ENCODE data around the gene AP3M1.

The AP3M1 gene

DNA sequence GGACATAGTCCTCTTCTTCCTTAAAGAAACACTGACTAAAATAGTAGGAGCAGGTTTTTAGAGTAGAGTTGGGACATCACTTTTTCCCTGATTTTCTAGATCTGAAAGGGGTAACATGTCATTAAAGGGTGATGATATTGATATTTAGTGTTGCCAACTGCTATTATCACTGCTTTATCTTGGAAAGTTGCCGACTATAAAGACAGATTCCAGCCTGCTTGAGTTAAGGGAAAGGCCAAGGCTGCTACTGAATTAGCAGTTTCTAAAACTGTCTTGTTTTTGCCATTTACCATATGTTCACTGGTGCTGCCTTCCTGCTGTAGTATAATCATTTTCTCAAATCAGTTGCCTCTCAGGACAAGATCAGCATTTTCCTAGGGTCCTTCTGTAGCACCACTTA, 29.7 kb downstream of the AP3M1 start:
- Histone ChIP-seq H3K9ac (ENCODE audit: low read length) (no peak overlapping the region), H3K4me1 (ENCODE audit: low read length) (no peaks in the 10 kb centered on the region), H3K27ac (ENCODE audit: low read length) (no peak overlapping the region), H3K79me2 (ENCODE audit: low read length) (no peaks in the 10 kb centered on the region), H4K20me1 (ENCODE audit: insufficient read depth, low read length) (no peaks in the 10 kb centered on the region), H3F3A (ENCODE audit: insufficient read depth, low read length) (no peaks in the 10 kb centered on the region; the same call in 1 of the 2 replicates), H2AFZ (ENCODE audit: low read length) (no peak overlapping the region), H3K27me3 (replicated peaks; ENCODE audit: insufficient read depth, low read length) (no peaks in the 10 kb centered on the region), H3K9me2 (replicated peaks; ENCODE audit: insufficient read depth, low read length) (no peaks in the 10 kb centered on the region), H3K4me3 (ENCODE audit: low read length) (no peak overlapping the region), H3K9me3 (replicated peaks; ENCODE audit: insufficient read depth, low read length) (no peaks in the 10 kb centered on the region), H3K4me2 (ENCODE audit: low read depth, low read length) (no peak overlapping the region), H3K36me3 (replicated peaks; ENCODE audit: insufficient read depth, low read length) (peaks cover 22% of the 10 kb centered on the region; the same call in 1 of the 2 replicates)
- TF ChIP-seq EZH2 (optimal IDR thresholded peaks at IDR 0.05; ENCODE audit: low read depth, low read length): no peak
- no peak for TF ChIP-seq EZH2phosphoT487 (IDR thresholded peaks at IDR 0.05; ENCODE audit: low read length)
- no peak for TF ChIP-seq CTCF (IDR thresholded peaks at IDR 0.05; ENCODE audit: low read length)
- no peak for DNase-seq

DNA sequence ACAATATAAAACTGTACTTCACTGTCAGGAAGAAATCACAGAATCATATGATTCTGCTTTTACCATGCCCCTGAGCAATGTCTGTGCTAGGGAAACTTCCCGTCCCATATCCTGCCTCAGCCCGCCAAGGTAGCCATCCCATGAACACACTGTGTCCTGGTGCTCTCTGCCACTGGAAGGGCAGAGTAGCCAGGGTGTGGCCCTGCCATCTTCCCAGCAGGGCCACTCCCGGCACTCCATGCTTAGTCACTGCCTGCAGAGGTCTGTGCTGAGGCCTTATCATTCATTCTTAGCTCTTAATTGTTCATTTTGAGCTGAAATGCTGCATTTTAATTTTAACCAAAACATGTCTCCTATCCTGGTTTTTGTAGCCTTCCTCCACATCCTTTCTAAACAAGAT, 31.8 kb downstream of the AP3M1 start:
- Histone ChIP-seq H3F3A (ENCODE audit: insufficient read depth, low read length) (no peaks in the 10 kb centered on the region; the same call in 1 of the 2 replicates), H3K79me2 (ENCODE audit: low read length) (no peaks in the 10 kb centered on the region), H3K4me2 (ENCODE audit: low read depth, low read length) (no peak overlapping the region), H3K36me3 (replicated peaks; ENCODE audit: insufficient read depth, low read length) (peaks cover 22% of the 10 kb centered on the region; the same call in 1 of the 2 replicates), H3K27me3 (replicated peaks; ENCODE audit: insufficient read depth, low read length) (no peaks in the 10 kb centered on the region), H3K9ac (ENCODE audit: low read length) (no peak overlapping the region), H3K4me1 (ENCODE audit: low read length) (no peaks in the 10 kb centered on the region), H3K27ac (ENCODE audit: low read length) (no peak overlapping the region), H4K20me1 (ENCODE audit: insufficient read depth, low read length) (no peaks in the 10 kb centered on the region), H3K4me3 (ENCODE audit: low read length) (no peak overlapping the region), H2AFZ (ENCODE audit: low read length) (no peak overlapping the region), H3K9me3 (replicated peaks; ENCODE audit: insufficient read depth, low read length) (no peaks in the 10 kb centered on the region), H3K9me2 (replicated peaks; ENCODE audit: insufficient read depth, low read length) (no peaks in the 10 kb centered on the region)
- no peak for DNase-seq
- TF ChIP-seq EZH2phosphoT487 (IDR thresholded peaks at IDR 0.05; ENCODE audit: low read length): no peak
- TF ChIP-seq CTCF (IDR thresholded peaks at IDR 0.05; ENCODE audit: low read length): no peak
- TF ChIP-seq EZH2 (optimal IDR thresholded peaks at IDR 0.05; ENCODE audit: low read depth, low read length): no peak

- peaks cover 14% of the 10 kb centered on the region; the same call in 1 of the 2 replicates for H3K36me3 ChIP-seq (replicated peaks; ENCODE audit: insufficient read depth, low read length)
- TF ChIP-seq EZH2 (optimal IDR thresholded peaks at IDR 0.05; ENCODE audit: low read depth, low read length) (no peak), CTCF (IDR thresholded peaks at IDR 0.05; ENCODE audit: low read length) (no peak), EZH2phosphoT487 (IDR thresholded peaks at IDR 0.05; ENCODE audit: low read length) (no peak)
- H3F3A ChIP-seq (ENCODE audit: insufficient read depth, low read length): no peaks in the 10 kb centered on the region; the same call in 1 of the 2 replicates
These were observed 32.9 kb downstream of the AP3M1 start for GRCh38 chr10:74117738-74118137.

More at GRCh38 chr10:74117738-74118137, 32.9 kb downstream of the AP3M1 start:
- Histone ChIP-seq H3K9me3 (replicated peaks; ENCODE audit: insufficient read depth, low read length) (no peaks in the 10 kb centered on the region), H3K27me3 (replicated peaks; ENCODE audit: insufficient read depth, low read length) (no peaks in the 10 kb centered on the region), H3K79me2 (ENCODE audit: low read length) (no peaks in the 10 kb centered on the region), H2AFZ (ENCODE audit: low read length) (no peak overlapping the region), H3K9me2 (replicated peaks; ENCODE audit: insufficient read depth, low read length) (no peaks in the 10 kb centered on the region), H3K9ac (ENCODE audit: low read length) (no peak overlapping the region), H3K4me1 (ENCODE audit: low read length) (no peaks in the 10 kb centered on the region), H3K4me3 (ENCODE audit: low read length) (no peak overlapping the region), H3K27ac (ENCODE audit: low read length) (no peak overlapping the region), H4K20me1 (ENCODE audit: insufficient read depth, low read length) (no peaks in the 10 kb centered on the region), H3K4me2 (ENCODE audit: low read depth, low read length) (no peak overlapping the region)
- no peak for DNase-seq

Measured in MM.1S (cell line).